HepG2 (cell line): ENCODE measurements around the gene TMEM38A. TPM values are rescaled to one million over a fixed set of nuclear protein-coding genes. Genes with fewer than 3 reads are reported as not detected.

Source experiments
- ATAC-seq: fragments of 200-7000 bp; cut with Tn5 transposase; 3 replicates; pipeline ENCODE4 v1.9.1; 2020; ENCODE audit warnings: mild to moderate bottlenecking, moderate library complexity
- BruUV-seq: library from RNA; stranded (reverse); fragments of 400-500 nt; replicated peaks from 2 replicates; lab custom pipeline; 2021; lab: Mats Ljungman, UMichigan
- CTCF ChIA-PET: fragments of 300-600 bp; formaldehyde crosslinking; extraction: SDS; loops from one replicate; lab custom pipeline; 2021; ENCODE audit warnings: low total read pairs, inconsistent platforms, low intra/inter-chr PET ratio; lab: Yijun Ruan, JAX
- POLR2A ChIA-PET: fragments of 350-600 bp; sonication (Branson Sonifier 250); formaldehyde crosslinking; loops from one replicate; lab custom pipeline; 2020; ENCODE audit warnings: antibody characterized with exemption, inconsistent platforms; lab: Yijun Ruan, JAX
- DNase-seq: peaks from one replicate; pipeline ENCODE4 v3.0.0-alpha.2; 2015; ENCODE audit warnings: low spot score
- FAIRE-seq: peaks from 3 replicates; lab custom pipeline; 2011; peaks lifted over from hg19 to GRCh38; lab: Jason Lieb, UNC
- H2AFZ ChIP-seq: one replicate; pipeline ENCODE4 v1.6.1; 2011; ENCODE audit warnings: low read length, inconsistent platforms
- H3K27ac ChIP-seq: fragments of 300-600 bp; 3 replicates; pipeline ENCODE4 v1.8.0; 2011; ENCODE audit warnings: mixed run types, mild to moderate bottlenecking, mixed read lengths, low read length, inconsistent platforms; ENCODE audit not compliant: insufficient read depth; ENCODE audit errors: extremely low read length
- H3K27me3 ChIP-seq, 2 experiments: fragments of 200-600 bp in 1 of 2; 2 replicates in 1 of 2; 3 replicates in 1 of 2; pipeline versions ENCODE4 v1.6.0 to v1.8.0; 2011; ENCODE audit warnings: low read length in 2 of 2, mild to moderate bottlenecking in 2 of 2, moderate library complexity in 2 of 2, inconsistent platforms in 1 of 2; ENCODE audit not compliant: insufficient read depth in 2 of 2, control insufficient read depth in 1 of 2
- H3K36me3 ChIP-seq, 2 experiments: fragments of 200-600 bp in 1 of 2; replicated peaks in 1 of 2; 2 replicates in 1 of 2; 3 replicates in 1 of 2; pipeline versions ENCODE4 v1.5.1 to v1.8.0; 2011; ENCODE audit warnings: low read length in 2 of 2, inconsistent platforms in 1 of 2; ENCODE audit not compliant: insufficient read depth in 2 of 2, control insufficient read depth in 1 of 2
- H3K4me1 ChIP-seq: 2 replicates; pipeline ENCODE4 v1.5.1; 2012; ENCODE audit warnings: low read length, inconsistent platforms; ENCODE audit not compliant: insufficient read depth
- H3K4me2 ChIP-seq: 2 replicates; pipeline ENCODE4 v1.6.0; 2011; ENCODE audit warnings: low read depth, low read length, inconsistent platforms
- H3K4me3 ChIP-seq, 3 experiments: fragments of 200-600 bp in 1 of 3; sonication (generic), shearing (Covaris generic) in 1 of 3; replicated peaks in 1 of 3; 2 replicates each; pipeline ENCODE4 v1.5.1; 2011 to 2016; ENCODE audit warnings: low read length in 3 of 3, inconsistent platforms in 2 of 3, low read depth in 2 of 3, mild to moderate bottlenecking in 2 of 3, control low read depth in 1 of 3, mixed read lengths in 1 of 3; ENCODE audit not compliant: insufficient read depth in 1 of 3
- H3K79me2 ChIP-seq: one replicate; pipeline ENCODE4 v1.6.1; 2011; ENCODE audit warnings: low read length, inconsistent platforms; ENCODE audit not compliant: insufficient read depth
- H3K9ac ChIP-seq: 2 replicates; pipeline ENCODE4 v1.6.0; 2011; ENCODE audit warnings: mild to moderate bottlenecking, low read depth, low read length, inconsistent platforms; ENCODE audit not compliant: insufficient read depth
- H3K9me3 ChIP-seq: 2 replicates; pipeline ENCODE4 v1.5.1; 2012; ENCODE audit warnings: mild to moderate bottlenecking, low read length
- H4K20me1 ChIP-seq: 2 replicates; pipeline ENCODE4 v1.6.0; 2011; ENCODE audit warnings: inconsistent platforms, mild to moderate bottlenecking, low read length, moderate library complexity; ENCODE audit not compliant: insufficient read depth
- BCL6 ChIP-seq: IDR thresholded peaks from 2 replicates; pipeline ENCODE4 v1.6.1; 2016; ENCODE audit warnings: missing genetic modification reagents, missing compliant biosample characterization
- ZFP90 ChIP-seq: sonication (generic); formaldehyde crosslinking; IDR thresholded peaks from 2 replicates; pipeline ENCODE4 v1.8.0; 2022; ENCODE audit warnings: missing genetic modification reagents, mild to moderate bottlenecking, inconsistent platforms, borderline replicate concordance
- ZNF724P ChIP-seq: sonication (generic); formaldehyde crosslinking; IDR thresholded peaks from 2 replicates; pipeline ENCODE4 v1.8.0; 2022; ENCODE audit warnings: missing genetic modification reagents, borderline replicate concordance
- WGBS: methylation state at CpG from one replicate; pipeline ENCODE4 v1.1.6; 2017; ENCODE audit warnings: low lambda C conversion rate; 5-methylcytosine and 5-hydroxymethylcytosine counted together
- in situ Hi-C: cut with HindIII; loops from 2 replicates; pipeline ENCODE4 v1.10.0; 2017; ENCODE audit warnings: low pct_unique_long_range_greater_than_20kb; ENCODE audit not compliant: extremely low pct_ligation_motif_present
- intact Hi-C: fragments of 100-400 bp; cut with micrococcal nuclease; formaldehyde crosslinking; loops from one replicate; pipeline ENCODE4 v1.10.0; 2022; ENCODE audit not compliant: unreplicated experiment
- polyA plus RNA-seq, 8 experiments: library from polyadenylated mRNA; depleted of rRNA in 3 of 8; stranded (reverse) in 7 of 8; unstranded in 1 of 8; fragments of >200 nt; fragmentation: Illumina TruSeq in 4 of 8; extraction: Trizol in 4 of 8; gene quantifications; 2 replicates each; pipeline versions ENCODE4 v1.2.1 to v1.2.3, GENCODE V29; 2011 to 2016; ENCODE audit warnings: low read depth in 4 of 8, missing spikeins in 1 of 8, mixed read lengths in 1 of 8; ENCODE audit not compliant: insufficient read depth in 1 of 8
- total RNA-seq, 5 experiments: library from RNA; depleted of rRNA; stranded (reverse); fragments of >200 nt; fragmentation: Illumina TruSeq; extraction: Trizol; gene quantifications; 2 replicates each; pipeline ENCODE4 v1.2.3, GENCODE V29; 2016; ENCODE audit warnings: low read depth in 1 of 5
- TF ChIP-seq, protein P1 (sequence below): sonication (generic); formaldehyde crosslinking; IDR thresholded peaks from 2 replicates; pipeline ENCODE4 v1.5.1; 2020; ENCODE audit warnings: missing genetic modification reagents, mild to moderate bottlenecking, borderline replicate concordance
- TF ChIP-seq, protein P2 (sequence below): sonication (generic); formaldehyde crosslinking; IDR thresholded peaks from 2 replicates; pipeline ENCODE4 v1.4.0; 2020; ENCODE audit warnings: mild to moderate bottlenecking, missing genetic modification reagents
- TF ChIP-seq, protein P3 (sequence below): IDR thresholded peaks from 2 replicates; pipeline ENCODE4 v1.6.1; 2012; ENCODE audit warnings: inconsistent platforms
- TF ChIP-seq, protein P4 (sequence below): sonication (generic); formaldehyde crosslinking; IDR thresholded peaks from 2 replicates; pipeline ENCODE4 v1.9.0; 2022; ENCODE audit warnings: missing genetic modification reagents, mild to moderate bottlenecking, borderline replicate concordance
- TF ChIP-seq, protein P5 (sequence below): sonication (generic); formaldehyde crosslinking; IDR thresholded peaks from 2 replicates; pipeline ENCODE4 v1.4.0; 2020; ENCODE audit warnings: mild to moderate bottlenecking, missing genetic modification reagents

TMEM38A gene
- total and polyA plus RNA-seq, 2 of the 13 experiments (the other 11 are each of a cell fraction or from before 2014, with no cell fraction given), result 4.8 to 6.8 TPM

DNA sequence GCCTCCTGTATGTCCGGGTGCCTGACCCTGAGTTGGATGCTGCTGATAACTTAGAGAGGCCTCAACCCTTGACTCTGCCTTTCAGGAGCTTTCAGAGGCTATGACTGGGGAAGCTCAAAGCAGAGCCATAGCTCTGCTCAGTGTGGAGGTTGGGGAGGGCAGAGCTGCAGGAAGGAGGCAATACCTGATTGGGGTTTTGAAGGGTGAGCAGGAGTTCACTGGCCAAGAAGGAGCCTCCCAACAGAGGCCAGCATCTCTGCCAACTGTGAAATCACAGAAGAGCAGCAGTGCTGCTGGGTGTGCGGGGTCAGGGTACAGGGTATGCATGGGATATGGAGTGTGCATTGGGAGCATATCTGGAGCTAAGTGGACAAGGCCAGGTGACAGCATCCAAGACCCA, 21.6 kb downstream of the TMEM38A start:
- H3K27ac ChIP-seq, result no peak overlapping the region
- no peak overlapping the region for H3K4me3 ChIP-seq
- H2AFZ ChIP-seq, result no peak overlapping the region
- BruUV-seq, result no TSS peak
- in situ Hi-C loops (no loop called here), intact Hi-C loops (no loop called here)
- no peak for ATAC-seq
- ChIA-PET CTCF (no interaction called here), POLR2A (no interaction called here)
- no peaks in the 10 kb centered on the region for H3K27me3 ChIP-seq
- H3K9me3 ChIP-seq, result no peaks in the 10 kb centered on the region
- no peak overlapping the region for H3K9ac ChIP-seq
- no peaks in the 10 kb centered on the region for H4K20me1 ChIP-seq
- no peaks in the 10 kb centered on the region for H3K79me2 ChIP-seq
- WGBS, result 100% methylated on average over 2 of the region's 2 CpGs
- no peak for FAIRE-seq
- DNase-seq, result no peak
- peaks cover 14% of the 10 kb centered on the region for H3K4me1 ChIP-seq
- peaks cover 2 to 7% of the 10 kb centered on the region in 2 experiments; a peak in 3 of 5 replicates for H3K36me3 ChIP-seq
- no peak overlapping the region for H3K4me2 ChIP-seq
- TF ChIP-seq, protein P1, sequence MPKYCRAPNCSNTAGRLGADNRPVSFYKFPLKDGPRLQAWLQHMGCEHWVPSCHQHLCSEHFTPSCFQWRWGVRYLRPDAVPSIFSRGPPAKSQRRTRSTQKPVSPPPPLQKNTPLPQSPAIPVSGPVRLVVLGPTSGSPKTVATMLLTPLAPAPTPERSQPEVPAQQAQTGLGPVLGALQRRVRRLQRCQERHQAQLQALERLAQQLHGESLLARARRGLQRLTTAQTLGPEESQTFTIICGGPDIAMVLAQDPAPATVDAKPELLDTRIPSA (CRISPR knock-in tag), result no peak
- TF ChIP-seq, protein P2, sequence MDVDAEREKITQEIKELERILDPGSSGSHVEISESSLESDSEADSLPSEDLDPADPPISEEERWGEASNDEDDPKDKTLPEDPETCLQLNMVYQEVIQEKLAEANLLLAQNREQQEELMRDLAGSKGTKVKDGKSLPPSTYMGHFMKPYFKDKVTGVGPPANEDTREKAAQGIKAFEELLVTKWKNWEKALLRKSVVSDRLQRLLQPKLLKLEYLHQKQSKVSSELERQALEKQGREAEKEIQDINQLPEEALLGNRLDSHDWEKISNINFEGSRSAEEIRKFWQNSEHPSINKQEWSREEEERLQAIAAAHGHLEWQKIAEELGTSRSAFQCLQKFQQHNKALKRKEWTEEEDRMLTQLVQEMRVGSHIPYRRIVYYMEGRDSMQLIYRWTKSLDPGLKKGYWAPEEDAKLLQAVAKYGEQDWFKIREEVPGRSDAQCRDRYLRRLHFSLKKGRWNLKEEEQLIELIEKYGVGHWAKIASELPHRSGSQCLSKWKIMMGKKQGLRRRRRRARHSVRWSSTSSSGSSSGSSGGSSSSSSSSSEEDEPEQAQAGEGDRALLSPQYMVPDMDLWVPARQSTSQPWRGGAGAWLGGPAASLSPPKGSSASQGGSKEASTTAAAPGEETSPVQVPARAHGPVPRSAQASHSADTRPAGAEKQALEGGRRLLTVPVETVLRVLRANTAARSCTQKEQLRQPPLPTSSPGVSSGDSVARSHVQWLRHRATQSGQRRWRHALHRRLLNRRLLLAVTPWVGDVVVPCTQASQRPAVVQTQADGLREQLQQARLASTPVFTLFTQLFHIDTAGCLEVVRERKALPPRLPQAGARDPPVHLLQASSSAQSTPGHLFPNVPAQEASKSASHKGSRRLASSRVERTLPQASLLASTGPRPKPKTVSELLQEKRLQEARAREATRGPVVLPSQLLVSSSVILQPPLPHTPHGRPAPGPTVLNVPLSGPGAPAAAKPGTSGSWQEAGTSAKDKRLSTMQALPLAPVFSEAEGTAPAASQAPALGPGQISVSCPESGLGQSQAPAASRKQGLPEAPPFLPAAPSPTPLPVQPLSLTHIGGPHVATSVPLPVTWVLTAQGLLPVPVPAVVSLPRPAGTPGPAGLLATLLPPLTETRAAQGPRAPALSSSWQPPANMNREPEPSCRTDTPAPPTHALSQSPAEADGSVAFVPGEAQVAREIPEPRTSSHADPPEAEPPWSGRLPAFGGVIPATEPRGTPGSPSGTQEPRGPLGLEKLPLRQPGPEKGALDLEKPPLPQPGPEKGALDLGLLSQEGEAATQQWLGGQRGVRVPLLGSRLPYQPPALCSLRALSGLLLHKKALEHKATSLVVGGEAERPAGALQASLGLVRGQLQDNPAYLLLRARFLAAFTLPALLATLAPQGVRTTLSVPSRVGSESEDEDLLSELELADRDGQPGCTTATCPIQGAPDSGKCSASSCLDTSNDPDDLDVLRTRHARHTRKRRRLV (CRISPR knock-in tag), result no peak
- TF ChIP-seq, protein P3, sequence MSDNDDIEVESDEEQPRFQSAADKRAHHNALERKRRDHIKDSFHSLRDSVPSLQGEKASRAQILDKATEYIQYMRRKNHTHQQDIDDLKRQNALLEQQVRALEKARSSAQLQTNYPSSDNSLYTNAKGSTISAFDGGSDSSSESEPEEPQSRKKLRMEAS, result no peak
- TF ChIP-seq ZNF724P (CRISPR knock-in tag) (no peak), BCL6 (CRISPR knock-in tag) (no peak), ZFP90 (CRISPR knock-in tag) (no peak)
- TF ChIP-seq, protein P4, sequence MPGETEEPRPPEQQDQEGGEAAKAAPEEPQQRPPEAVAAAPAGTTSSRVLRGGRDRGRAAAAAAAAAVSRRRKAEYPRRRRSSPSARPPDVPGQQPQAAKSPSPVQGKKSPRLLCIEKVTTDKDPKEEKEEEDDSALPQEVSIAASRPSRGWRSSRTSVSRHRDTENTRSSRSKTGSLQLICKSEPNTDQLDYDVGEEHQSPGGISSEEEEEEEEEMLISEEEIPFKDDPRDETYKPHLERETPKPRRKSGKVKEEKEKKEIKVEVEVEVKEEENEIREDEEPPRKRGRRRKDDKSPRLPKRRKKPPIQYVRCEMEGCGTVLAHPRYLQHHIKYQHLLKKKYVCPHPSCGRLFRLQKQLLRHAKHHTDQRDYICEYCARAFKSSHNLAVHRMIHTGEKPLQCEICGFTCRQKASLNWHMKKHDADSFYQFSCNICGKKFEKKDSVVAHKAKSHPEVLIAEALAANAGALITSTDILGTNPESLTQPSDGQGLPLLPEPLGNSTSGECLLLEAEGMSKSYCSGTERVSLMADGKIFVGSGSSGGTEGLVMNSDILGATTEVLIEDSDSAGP, result no peak
- TF ChIP-seq, protein P5, sequence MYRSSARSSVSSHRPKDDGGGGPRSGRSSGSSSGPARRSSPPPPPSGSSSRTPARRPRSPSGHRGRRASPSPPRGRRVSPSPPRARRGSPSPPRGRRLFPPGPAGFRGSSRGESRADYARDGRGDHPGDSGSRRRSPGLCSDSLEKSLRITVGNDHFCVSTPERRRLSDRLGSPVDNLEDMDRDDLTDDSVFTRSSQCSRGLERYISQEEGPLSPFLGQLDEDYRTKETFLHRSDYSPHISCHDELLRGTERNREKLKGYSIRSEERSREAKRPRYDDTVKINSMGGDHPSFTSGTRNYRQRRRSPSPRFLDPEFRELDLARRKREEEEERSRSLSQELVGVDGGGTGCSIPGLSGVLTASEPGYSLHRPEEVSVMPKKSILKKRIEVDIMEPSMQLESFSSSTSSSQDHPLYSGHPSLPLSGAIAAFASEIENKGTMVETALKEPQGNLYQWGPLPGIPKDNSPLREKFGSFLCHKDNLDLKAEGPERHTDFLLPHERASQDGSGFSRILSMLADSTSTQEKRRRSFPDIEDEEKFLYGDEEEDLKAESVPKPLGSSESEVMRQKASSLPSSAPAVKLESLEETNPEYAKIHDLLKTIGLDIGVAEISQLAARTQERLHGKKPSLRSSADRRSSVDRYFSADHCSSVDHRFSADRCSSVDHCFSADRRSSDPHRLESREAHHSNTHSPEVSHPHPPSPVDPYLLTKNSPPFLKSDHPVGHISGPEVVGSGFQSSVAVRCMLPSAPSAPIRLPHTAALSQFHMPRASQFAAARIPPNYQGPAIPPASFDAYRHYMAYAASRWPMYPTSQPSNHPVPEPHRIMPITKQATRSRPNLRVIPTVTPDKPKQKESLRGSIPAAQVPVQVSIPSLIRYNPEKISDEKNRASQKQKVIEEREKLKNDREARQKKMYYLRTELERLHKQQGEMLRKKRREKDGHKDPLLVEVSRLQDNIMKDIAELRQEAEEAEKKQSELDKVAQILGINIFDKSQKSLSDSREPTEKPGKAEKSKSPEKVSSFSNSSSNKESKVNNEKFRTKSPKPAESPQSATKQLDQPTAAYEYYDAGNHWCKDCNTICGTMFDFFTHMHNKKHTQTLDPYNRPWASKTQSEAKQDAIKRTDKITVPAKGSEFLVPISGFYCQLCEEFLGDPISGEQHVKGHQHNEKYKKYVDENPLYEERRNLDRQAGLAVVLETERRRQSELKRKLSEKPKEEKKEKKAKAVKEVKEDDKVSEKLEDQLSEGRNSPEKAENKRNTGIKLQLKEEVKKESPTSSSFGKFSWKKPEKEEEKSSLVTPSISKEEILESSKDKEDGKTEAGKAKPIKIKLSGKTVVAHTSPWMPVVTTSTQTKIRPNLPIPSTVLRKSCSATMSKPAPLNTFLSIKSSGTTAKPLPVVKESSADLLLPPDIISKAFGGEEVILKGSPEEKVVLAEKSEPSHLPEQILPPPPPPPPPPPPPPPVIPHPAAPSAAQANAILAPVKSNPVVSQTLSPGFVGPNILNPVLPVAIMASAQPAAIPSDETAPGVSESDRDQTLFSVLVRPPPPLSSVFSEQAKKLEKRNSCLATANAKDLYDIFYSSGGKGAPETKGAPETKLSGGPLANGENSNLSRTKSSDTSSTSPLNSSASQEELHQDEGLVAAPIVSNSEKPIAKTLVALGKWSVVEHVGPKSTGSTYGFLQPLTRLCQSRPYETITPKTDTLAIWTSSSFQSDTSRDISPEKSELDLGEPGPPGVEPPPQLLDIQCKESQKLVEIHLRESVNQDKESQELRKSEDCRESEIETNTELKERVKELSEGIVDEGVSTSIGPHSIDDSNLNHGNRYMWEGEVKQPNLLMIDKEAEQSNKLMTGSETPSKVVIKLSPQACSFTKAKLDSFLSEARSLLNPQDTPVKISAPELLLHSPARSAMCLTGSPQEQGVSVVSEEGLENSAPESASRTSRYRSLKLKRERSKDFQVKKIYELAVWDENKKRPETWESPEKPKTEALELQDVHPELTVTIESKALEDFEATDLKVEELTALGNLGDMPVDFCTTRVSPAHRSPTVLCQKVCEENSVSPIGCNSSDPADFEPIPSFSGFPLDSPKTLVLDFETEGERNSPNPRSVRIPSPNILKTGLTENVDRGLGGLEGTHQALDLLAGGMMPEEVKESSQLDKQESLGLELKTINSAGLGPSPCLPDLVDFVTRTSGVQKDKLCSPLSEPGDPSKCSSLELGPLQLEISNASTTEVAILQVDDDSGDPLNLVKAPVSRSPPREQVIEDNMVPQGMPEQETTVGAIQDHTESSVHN, result no peak
